DND-41 (cell line): ENCODE measurements around the gene CACNA2D4.
A peak's percentile ranks its signal among the peaks of the same experiment; 100 is the strongest.

Source experiments
- ATAC-seq: fragments of 200-7000 bp; cut with Tn5 transposase; 3 replicates; pipeline ENCODE4 v1.9.1; 2021; ENCODE audit warnings: low read depth; ENCODE audit not compliant: insufficient read depth
- DNase-seq: peaks from one replicate; pipeline ENCODE4 v3.0.0-alpha.2; 2020
- H2AFZ ChIP-seq: 2 replicates; pipeline ENCODE4 v1.6.0; 2012; ENCODE audit warnings: low read depth, low read length
- H3K27ac ChIP-seq: 2 replicates; pipeline ENCODE4 v1.5.1; 2012; ENCODE audit warnings: low read length, inconsistent platforms
- H3K27me3 ChIP-seq: fragments of 200-600 bp; sonication (generic); 2 replicates; pipeline ENCODE4 v1.6.0; 2012; ENCODE audit warnings: low read length, mild to moderate bottlenecking, inconsistent platforms; ENCODE audit not compliant: insufficient read depth, poor library complexity
- H3K36me3 ChIP-seq: 2 replicates; pipeline ENCODE4 v1.5.1; 2012; ENCODE audit warnings: low read length, inconsistent platforms; ENCODE audit not compliant: insufficient read depth
- H3K4me1 ChIP-seq: 2 replicates; pipeline ENCODE4 v1.5.1; 2012; ENCODE audit warnings: mild to moderate bottlenecking, low read length; ENCODE audit not compliant: insufficient read depth
- H3K4me2 ChIP-seq: 2 replicates; pipeline ENCODE4 v1.6.0; 2012; ENCODE audit warnings: mild to moderate bottlenecking, moderate library complexity, low read length, inconsistent platforms; ENCODE audit not compliant: insufficient read depth
- H3K4me3 ChIP-seq, 2 experiments: fragments of 200-600 bp in 1 of 2; shearing (Covaris generic) in 1 of 2; 2 replicates each; pipeline ENCODE4 v1.5.1; 2012 to 2016; ENCODE audit warnings: inconsistent platforms in 2 of 2, low read length in 2 of 2, mild to moderate bottlenecking in 2 of 2, low read depth in 1 of 2, moderate library complexity in 1 of 2
- H3K79me2 ChIP-seq: 2 replicates; pipeline ENCODE4 v1.6.0; 2012; ENCODE audit warnings: low read length, inconsistent platforms; ENCODE audit not compliant: insufficient read depth
- H3K9ac ChIP-seq: 2 replicates; pipeline ENCODE4 v1.6.0; 2012; ENCODE audit warnings: low read depth, mild to moderate bottlenecking, inconsistent platforms, low read length, moderate library complexity
- H3K9me3 ChIP-seq: 2 replicates; pipeline ENCODE4 v1.5.1; 2012; ENCODE audit warnings: low read length, moderate library complexity, mild to moderate bottlenecking, inconsistent platforms; ENCODE audit not compliant: insufficient read depth, severe bottlenecking
- H4K20me1 ChIP-seq: 2 replicates; pipeline ENCODE4 v1.6.0; 2012; ENCODE audit warnings: low read length; ENCODE audit not compliant: insufficient read depth
- EZH2 ChIP-seq: IDR thresholded peaks from 3 replicates; pipeline ENCODE4 v1.6.1; 2012; ENCODE audit warnings: borderline replicate concordance, low read depth, mild to moderate bottlenecking, moderate library complexity, low read length, inconsistent platforms; ENCODE audit not compliant: severe bottlenecking
- TF ChIP-seq, protein P1 (sequence below): IDR thresholded peaks from 2 replicates; pipeline ENCODE4 v1.5.1; 2012; ENCODE audit warnings: borderline replicate concordance, low read length, moderate library complexity, mild to moderate bottlenecking; ENCODE audit not compliant: poor library complexity, severe bottlenecking; ENCODE audit errors: extremely low read depth

CACNA2D4 gene

DNA sequence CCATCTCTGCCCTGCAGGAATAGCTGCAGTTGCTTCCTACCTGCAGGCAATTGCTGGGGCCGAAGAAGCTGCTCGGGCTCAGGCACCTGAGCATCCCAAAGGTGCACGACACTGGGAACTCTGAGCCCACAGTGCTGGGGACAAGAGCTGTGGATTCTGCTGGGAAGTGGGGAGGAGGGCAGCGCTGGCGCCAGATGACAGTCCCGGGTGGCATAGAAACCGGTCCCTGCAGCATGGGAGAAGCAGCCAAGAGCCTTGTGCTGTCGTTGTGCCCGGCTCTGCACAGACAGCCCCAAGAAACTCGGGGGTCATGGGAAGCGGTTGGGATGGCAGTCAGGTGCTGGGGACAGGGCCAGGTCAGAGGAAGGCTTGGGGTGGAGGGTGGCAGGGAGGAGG lies 97.6 kb downstream of the CACNA2D4 start:
- Histone ChIP-seq H3K4me2 (no peak overlapping the region), H3K27me3 (peaks cover 45% of the 10 kb centered on the region), H2AFZ (no peak overlapping the region), H3K79me2 (no peaks in the 10 kb centered on the region), H3K4me1 (no peaks in the 10 kb centered on the region), H3K27ac (no peak overlapping the region), H3K36me3 (no peaks in the 10 kb centered on the region), H3K9me3 (no peaks in the 10 kb centered on the region), H3K4me3 (no peak overlapping the region), H3K9ac (no peak overlapping the region), H4K20me1 (peaks cover 8% of the 10 kb centered on the region)
- no peak for TF ChIP-seq EZH2
- TF ChIP-seq, protein P1, sequence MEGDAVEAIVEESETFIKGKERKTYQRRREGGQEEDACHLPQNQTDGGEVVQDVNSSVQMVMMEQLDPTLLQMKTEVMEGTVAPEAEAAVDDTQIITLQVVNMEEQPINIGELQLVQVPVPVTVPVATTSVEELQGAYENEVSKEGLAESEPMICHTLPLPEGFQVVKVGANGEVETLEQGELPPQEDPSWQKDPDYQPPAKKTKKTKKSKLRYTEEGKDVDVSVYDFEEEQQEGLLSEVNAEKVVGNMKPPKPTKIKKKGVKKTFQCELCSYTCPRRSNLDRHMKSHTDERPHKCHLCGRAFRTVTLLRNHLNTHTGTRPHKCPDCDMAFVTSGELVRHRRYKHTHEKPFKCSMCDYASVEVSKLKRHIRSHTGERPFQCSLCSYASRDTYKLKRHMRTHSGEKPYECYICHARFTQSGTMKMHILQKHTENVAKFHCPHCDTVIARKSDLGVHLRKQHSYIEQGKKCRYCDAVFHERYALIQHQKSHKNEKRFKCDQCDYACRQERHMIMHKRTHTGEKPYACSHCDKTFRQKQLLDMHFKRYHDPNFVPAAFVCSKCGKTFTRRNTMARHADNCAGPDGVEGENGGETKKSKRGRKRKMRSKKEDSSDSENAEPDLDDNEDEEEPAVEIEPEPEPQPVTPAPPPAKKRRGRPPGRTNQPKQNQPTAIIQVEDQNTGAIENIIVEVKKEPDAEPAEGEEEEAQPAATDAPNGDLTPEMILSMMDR: no peak
- no peak for ATAC-seq
- no peak for DNase-seq

DNA sequence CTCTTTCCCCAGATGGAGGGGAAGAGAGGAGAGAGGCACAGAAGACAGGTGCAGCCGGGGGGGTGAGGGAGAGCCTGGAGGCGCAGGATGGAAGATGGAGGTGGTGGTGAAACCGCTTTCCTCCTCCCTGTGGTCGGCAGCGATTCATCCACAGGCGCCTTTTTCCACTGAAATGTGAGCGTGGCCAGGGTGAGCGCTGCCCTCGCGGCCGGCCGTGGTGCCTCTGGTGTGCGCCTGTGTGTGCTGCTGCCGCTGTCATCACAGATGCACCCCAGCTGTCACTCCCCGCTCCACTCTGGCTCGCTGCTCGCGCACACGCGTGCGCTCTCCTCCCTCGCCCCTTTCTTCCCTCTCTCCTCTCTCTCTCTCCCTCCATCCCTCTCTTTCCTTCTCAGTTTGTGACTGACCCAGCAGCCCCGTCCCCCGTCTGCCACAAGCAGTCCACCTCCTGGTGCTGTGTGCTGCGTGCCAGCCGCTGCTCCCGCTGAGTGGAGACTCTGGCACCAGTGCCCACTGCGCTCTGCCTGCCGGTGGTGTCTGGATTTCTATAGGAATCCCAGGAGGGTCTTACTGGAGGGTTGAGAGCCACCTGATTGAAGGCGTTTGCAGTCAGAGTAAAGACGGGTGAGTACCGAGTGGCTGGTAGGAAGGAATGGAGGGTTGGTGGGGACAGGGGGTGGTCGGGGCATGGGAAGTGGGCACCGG lies 98.1 kb downstream of the CACNA2D4 start, which contains the start of gene LRTM2:
LRTM2 (plus strand) TSS at position 375 of the 705 bp plus-strand sequence. CDS start 7,584 bp downstream, outside the sequence.
- peaks cover 45% of the 10 kb centered on the region for H3K27me3 ChIP-seq
- ATAC-seq: peak; percentile 47

DNA sequence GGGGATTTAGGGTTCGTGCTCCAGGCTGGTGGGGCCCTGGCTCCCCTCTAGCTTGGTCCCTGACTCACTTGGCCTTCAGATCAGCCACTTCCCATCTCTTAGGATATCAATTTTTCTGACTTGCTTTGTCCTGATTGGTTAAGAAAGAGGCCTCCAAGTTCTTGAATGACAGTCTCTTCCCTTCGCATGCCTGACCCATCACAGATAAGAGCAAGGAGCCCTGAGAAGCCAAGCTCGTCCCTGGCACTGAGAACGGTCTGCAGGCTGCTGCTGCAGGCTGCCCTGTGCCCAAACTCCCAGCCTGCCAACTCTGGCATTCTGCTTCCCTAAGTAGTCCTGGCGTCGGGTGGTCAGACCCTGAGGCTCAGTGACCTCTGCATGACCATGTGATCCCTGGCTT lies 98.9 kb downstream of the CACNA2D4 start:
- no peak for DNase-seq
- H4K20me1 ChIP-seq: peaks cover 8% of the 10 kb centered on the region
- no peaks in the 10 kb centered on the region for H3K79me2 ChIP-seq
- no peak overlapping the region for H3K4me3 ChIP-seq
- no peak overlapping the region for H3K9ac ChIP-seq
- H3K9me3 ChIP-seq: no peaks in the 10 kb centered on the region
- H2AFZ ChIP-seq: no peak overlapping the region
- H3K27me3 ChIP-seq: peaks cover 45% of the 10 kb centered on the region
- TF ChIP-seq, protein P1: no peak
- TF ChIP-seq EZH2: no peak
- no peak overlapping the region for H3K4me2 ChIP-seq
- H3K36me3 ChIP-seq: no peaks in the 10 kb centered on the region
- no peak overlapping the region for H3K27ac ChIP-seq
- ATAC-seq: no peak
- H3K4me1 ChIP-seq: no peaks in the 10 kb centered on the region

More for the DNA sequence above, 98.1 kb downstream of the CACNA2D4 start, which contains the start of gene LRTM2:
- Histone ChIP-seq H3K4me2 (no peak within 1 kb of the TSS), H3K36me3 (no peaks in the 10 kb centered on the region), H3K79me2 (no peaks in the 10 kb centered on the region), H4K20me1 (peaks cover 8% of the 10 kb centered on the region), H3K9me3 (no peaks in the 10 kb centered on the region), H3K9ac (no peak within 1 kb of the TSS), H3K4me1 (no peaks in the 10 kb centered on the region), H3K27ac (no peak within 1 kb of the TSS), H3K4me3 (no peak within 1 kb of the TSS), H2AFZ (no peak within 1 kb of the TSS)
- no peak for TF ChIP-seq EZH2
- TF ChIP-seq, protein P1: no peak
- DNase-seq: no peak
